ENCODE measurements around the gene ENOPH1.
"Not testable (repeated sequence)": the region's sequence is repeated elsewhere in the genome, so short reads cannot be mapped to it uniquely, and the experiment has no call there.

ENOPH1 gene

DNA sequence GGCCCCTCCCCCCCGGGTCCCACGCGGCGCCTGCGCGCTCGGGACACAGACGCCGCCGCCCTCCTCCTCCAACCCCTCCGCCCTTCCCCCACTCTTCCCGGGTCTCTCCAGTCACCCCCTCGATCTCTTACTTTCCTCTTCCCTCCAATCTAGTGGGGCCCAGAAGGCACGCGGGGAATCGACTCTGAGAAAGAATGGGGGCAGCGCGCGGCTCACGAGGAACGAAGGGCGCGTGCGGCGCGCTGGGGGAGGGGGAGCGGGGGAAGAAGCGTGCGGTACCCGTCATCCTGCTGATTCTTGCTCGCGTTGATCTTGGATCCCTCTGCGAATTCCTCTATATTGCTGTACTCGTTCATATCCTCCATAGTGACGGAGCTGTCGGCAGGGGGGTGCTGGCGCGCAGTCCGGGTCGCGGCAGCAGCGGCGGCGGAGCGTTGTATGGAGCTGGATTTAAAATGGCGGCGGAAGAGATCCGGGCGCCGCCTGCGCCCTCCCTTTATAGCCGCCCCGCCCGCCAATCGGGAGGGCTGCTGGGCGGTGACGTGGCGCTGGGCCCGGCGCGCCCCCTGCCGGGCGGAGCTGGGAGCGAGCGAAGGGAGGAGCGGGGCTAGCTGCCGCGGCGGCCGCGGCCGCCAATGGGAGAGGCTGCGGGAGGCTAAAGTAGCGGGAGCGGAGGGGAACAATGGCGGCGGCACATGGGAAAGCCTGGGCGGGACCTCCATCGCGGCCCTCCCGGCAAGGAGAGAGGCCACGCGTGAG is 1.2 kb upstream of the ENOPH1 start:
- DNase-seq = peak; percentile 88

GRCh38 chr4:82429728-82430192 is 630 bp upstream of the ENOPH1 start:
- DNase-seq = no peak

GRCh38 chr4:82430964-82431745 is 765 bp downstream of the ENOPH1 start:
- no peak for DNase-seq

DNA sequence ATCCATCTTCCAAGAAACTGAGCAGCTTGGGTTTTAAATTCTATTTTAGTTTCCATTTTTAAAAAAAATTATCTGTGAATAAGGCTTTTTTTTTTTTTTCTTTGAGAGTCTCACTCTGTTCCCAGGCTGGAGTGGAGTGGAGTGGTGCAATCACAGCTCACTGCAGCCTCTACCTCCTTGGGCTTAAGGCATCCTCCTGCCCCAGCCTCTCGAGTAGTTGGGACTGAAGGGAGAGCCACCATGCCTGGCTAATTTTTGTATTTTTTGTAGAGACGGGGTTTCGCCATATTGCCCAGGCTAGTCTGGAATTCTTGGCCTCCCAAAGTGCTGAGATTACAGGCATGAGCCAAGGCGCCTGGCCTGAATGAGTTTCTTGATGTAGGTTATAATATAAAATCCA is 1.4 kb downstream of the ENOPH1 start:
- DNase-seq = no peak

DNA sequence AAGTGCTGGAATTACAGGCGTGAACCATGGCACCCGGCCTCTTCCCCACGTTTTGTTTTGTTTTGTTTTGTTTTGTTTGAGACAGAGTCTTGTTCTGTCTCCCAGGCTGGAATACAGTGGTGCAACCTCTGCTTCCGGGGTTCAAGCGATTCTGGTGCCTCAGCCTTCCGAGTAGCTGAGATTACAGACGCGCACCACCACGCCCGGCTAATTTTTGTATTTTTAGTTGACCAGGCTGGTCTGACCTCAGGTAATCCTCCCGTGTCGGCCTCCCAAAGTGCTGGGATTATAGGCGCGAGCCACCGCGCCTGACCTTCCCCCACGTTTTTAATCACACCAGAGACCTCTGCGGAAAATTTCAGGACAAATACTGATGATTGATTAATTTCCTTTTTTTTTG is 2.2 kb downstream of the ENOPH1 start:
- DNase-seq = no peak

DNA sequence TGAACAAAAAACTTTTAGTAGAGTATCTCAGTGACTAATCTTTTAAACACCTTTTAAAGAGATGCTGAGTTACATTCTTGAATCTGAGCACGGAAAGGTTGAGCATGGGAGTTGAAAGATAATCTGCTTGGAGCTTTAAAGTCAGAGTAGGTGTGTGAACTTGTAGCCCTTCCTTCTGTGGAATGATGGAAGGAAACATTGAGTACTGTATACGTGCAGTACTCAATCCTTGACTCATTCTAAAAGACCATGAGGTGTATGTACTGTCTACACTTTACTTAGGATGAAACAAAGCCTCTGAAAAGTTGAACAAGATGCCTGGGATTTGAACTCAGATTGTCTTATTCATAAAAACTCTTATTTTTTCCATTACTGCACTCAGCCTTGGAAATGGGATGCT is 3.4 kb downstream of the ENOPH1 start:
- DNase-seq = no peak

GRCh38 chr4:82434949-82435348 is 4.6 kb downstream of the ENOPH1 start:
- DNase-seq = no peak

DNA sequence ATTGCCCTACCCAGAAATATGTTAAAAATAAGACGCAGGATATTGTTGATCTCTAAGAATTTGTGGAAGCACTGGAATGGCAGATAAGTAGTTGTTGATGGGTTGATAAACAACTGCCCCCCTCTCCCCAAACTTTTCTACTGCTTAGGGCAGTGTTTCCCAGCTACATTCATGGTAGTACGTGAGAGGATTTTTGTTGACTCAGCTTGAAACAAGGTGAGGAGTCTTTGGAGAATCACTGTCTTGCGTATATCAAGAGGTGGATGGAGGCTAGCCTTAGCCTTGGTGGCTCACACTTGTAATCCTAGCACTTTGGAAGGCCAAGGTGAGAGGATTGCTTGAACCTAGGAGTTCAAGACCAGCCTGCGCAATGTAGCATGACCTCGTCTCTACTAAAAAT is 5.7 kb downstream of the ENOPH1 start:
- no peak for DNase-seq

- DNase-seq = no peak
These were observed 6.4 kb downstream of the ENOPH1 start for GRCh38 chr4:82436780-82437179.

GRCh38 chr4:82437285-82438005 is 7.1 kb downstream of the ENOPH1 start:
- DNase-seq = no peak

GRCh38 chr4:82439088-82439487 is 8.7 kb downstream of the ENOPH1 start:
- DNase-seq = no peak

GRCh38 chr4:82447886-82448285 is 17.5 kb downstream of the ENOPH1 start:
- DNase-seq = no peak

DNA sequence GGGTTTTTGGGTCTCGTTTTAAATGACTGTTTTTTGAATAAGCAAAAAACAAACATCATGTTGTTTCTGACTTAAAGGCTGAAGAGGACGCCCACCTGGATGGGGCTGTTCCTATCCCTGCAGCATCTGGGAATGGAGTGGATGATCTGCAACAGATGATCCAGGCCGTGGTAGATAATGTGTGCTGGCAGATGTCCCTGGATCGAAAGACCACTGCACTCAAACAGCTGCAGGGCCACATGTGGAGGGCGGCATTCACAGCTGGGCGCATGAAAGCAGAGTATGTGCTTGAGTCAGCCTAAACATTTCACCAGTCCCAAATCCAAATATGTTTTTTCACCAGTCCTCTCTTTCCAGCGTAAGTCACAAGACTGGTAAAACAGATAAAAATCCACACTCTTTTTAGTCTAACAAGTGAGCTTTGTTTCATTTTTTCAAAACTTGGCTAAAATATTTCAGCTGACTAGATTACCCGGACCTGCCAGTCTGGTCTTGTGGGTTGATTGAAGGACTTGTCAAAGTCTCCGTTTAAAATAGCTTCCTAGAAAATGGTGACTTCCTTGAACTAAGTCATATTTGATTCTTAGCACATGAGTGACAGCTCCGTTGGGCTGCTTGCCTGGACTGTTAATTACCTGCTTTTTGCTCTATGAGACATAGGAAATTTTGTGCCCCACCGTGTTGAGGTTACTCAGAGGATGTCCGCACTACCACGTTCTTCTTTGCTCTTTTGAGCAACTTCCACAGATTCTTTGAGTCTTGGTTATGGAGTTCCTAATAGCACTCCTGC is 20.8 kb downstream of the ENOPH1 start:
- no peak for DNase-seq

DNA sequence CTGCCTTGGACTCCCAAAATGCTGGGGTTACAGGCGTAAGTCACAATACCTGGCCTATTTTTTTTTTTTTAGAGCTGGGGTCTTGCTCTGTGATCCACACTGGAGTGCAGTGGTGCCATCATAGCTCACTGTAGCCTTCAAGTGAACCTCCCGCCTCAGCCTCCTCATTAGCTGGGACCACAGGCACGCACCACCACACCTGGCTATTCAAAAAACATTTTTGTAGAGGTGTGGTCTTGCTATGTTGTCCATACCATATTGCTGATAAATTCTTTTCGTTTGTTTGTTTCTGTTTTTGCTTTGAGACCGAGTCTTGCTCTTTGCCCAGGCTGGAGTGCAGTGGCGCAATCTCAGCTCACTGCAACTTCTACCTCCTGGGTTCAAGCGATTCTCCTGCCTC is 21.6 kb downstream of the ENOPH1 start:
- no peak for DNase-seq

- DNase-seq = no peak
These were observed 26.9 kb downstream of the ENOPH1 start for GRCh38 chr4:82457266-82457665.

DNA sequence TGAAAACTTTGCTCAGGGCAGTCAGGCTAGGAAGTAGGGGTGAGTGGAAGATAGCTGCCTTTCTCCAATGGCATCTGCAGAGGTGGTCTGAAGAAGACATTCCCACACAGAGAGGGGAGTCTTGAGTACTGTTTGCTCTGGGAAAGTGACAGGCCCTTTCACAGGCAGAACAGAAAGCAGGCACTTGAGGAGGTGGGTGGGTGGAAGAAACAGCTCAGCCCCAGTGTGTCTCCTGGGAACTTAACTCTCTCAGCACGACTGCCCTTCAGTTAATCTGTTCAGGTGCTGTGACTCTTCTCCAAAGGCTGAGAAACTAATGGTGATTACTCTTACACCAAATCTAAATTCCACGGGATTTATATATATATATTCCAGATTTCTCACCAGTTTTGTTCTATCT is 28.3 kb downstream of the ENOPH1 start:
- no peak for DNase-seq

DNA sequence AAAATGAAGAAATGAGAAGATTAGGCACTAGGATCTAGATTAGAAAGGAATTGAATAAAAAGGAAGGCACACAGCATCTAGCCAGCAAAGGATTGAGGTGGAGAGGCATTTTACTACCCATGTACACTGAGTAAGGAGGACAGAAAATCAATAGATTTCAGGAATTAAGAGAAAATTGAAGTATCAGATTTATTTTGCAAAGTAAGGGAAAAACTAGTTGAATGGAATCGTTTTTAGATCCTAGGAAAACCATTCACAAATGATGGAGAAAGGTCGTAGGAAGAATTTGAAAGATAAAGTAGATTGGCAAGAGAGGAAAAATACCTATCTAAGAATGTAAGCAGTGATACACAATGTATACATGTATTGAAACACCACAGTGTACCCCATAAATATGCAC is 31.3 kb downstream of the ENOPH1 start:
- no peak for DNase-seq

GRCh38 chr4:82462415-82462831 is 32.0 kb downstream of the ENOPH1 start:
- DNase-seq = peak; percentile 69

- DNase-seq = no peak
These were observed 32.8 kb downstream of the ENOPH1 start for GRCh38 chr4:82463221-82463620.

- no peak for DNase-seq
These were observed 37.1 kb downstream of the ENOPH1 start for GRCh38 chr4:82467471-82467870.

GRCh38 chr4:82469791-82470345 is 39.5 kb downstream of the ENOPH1 start:
- no peak for DNase-seq

DNA sequence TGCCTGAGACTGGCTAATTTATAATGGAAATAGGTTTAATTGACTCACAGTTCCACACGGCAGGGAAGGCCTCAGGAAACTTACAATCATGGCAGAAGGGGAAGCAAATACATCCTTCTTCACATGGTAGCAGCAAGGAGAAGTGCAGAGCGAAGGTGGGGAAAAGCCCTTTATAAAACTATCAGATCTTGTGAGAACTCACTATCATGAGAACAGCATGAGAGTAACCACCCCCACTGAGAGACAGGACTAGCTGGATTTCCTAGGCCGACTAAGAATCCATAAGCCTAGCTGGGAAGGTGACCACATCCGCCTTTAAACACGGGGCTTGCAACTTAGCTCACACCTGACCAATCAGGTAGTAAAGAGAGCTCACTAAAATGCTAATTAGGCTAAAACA is 42.7 kb downstream of the ENOPH1 start:
- not testable (repeated sequence) for DNase-seq
